SU-DHL-6 (cell line): ENCODE results near the gene LGR6.

Experiments
- H2AFZ ChIP-seq: fragments of 200-600 bp; sonication (generic); 2 replicates; pipeline ENCODE4 v1.6.1; 2014; ENCODE audit warnings: low read depth, mild to moderate bottlenecking, moderate library complexity, mixed read lengths, antibody characterized with exemption, low read length; ENCODE audit not compliant: severe bottlenecking
- H3F3A ChIP-seq: fragments of 200-600 bp; shearing (Covaris generic); 2 replicates; pipeline ENCODE4 v1.6.0; 2016; ENCODE audit warnings: antibody characterized with exemption, mild to moderate bottlenecking; ENCODE audit not compliant: insufficient read depth
- H3K27ac ChIP-seq: fragments of 200-600 bp; sonication (generic); 2 replicates; pipeline ENCODE4 v1.5.1; 2016; ENCODE audit warnings: low read depth, mild to moderate bottlenecking, low read length, moderate library complexity, mixed read lengths
- H3K27me3 ChIP-seq: fragments of 200-600 bp; sonication (generic), shearing (Covaris generic); 2 replicates; pipeline ENCODE4 v1.6.0; 2014; ENCODE audit warnings: mild to moderate bottlenecking, low read length
- H3K36me3 ChIP-seq: fragments of 200-600 bp; sonication (generic); 2 replicates; pipeline ENCODE4 v1.6.1; 2014; ENCODE audit warnings: mild to moderate bottlenecking, low read length, mixed read lengths
- H3K4me2 ChIP-seq: fragments of 300-600, 200-600 bp; shearing (Covaris generic), sonication (generic); 2 replicates; pipeline ENCODE4 v1.6.0; 2014; ENCODE audit warnings: low read length, low read depth, mild to moderate bottlenecking; ENCODE audit not compliant: poor library complexity, severe bottlenecking
- H3K4me3 ChIP-seq: fragments of 200-600 bp; sonication (generic); 2 replicates; pipeline ENCODE4 v1.5.1; 2014; ENCODE audit warnings: antibody characterized with exemption, low read length, mild to moderate bottlenecking, mixed read lengths; ENCODE audit not compliant: insufficient read depth, poor library complexity, severe bottlenecking
- H3K79me2 ChIP-seq: fragments of 200-600 bp; sonication (generic); 2 replicates; pipeline ENCODE4 v1.6.1; 2014; ENCODE audit warnings: mild to moderate bottlenecking, low read length, moderate library complexity; ENCODE audit not compliant: insufficient read depth
- H3K9ac ChIP-seq: fragments of 200-600 bp; sonication (generic); 2 replicates; pipeline ENCODE4 v1.7.0; 2014; ENCODE audit warnings: mild to moderate bottlenecking, low read length
- H3K9me2 ChIP-seq: fragments of 200-600 bp; sonication (generic); replicated peaks from 2 replicates; pipeline ENCODE4 v1.6.1; 2014; ENCODE audit warnings: low read length; ENCODE audit not compliant: insufficient read depth
- H3K9me3 ChIP-seq: fragments of 200-600 bp; sonication (generic); 2 replicates; pipeline ENCODE4 v1.6.1; 2014; ENCODE audit warnings: low read length, mixed read lengths; ENCODE audit not compliant: insufficient read depth
- H4K20me1 ChIP-seq: fragments of 200-600 bp; sonication (generic); 2 replicates; pipeline ENCODE4 v1.6.1; 2014; ENCODE audit warnings: low read depth, mild to moderate bottlenecking, antibody characterized with exemption, low read length, moderate library complexity, mixed read lengths
- CTCF ChIP-seq: fragments of 200-600 bp; sonication (generic); IDR thresholded peaks from one replicate; pipeline ENCODE4 v1.5.1; 2017; ENCODE audit warnings: antibody characterized with exemption, mild to moderate bottlenecking, low read length, moderate library complexity; ENCODE audit not compliant: insufficient read depth, poor library complexity, severe bottlenecking
- EZH2phosphoT487 ChIP-seq: fragments of 200-600 bp; sonication (generic), shearing (Covaris generic); conservative IDR thresholded peaks from 2 replicates; pipeline ENCODE4 v1.6.1; 2018; ENCODE audit warnings: mild to moderate bottlenecking, antibody characterized with exemption, low read length, moderate library complexity, mixed read lengths

The LGR6 gene

GRCh38 chr1:202247837-202248795 lies 54.5 kb downstream of the LGR6 start:
- H3K79me2 ChIP-seq, result no peaks in the 10 kb centered on the region
- no peaks in the 10 kb centered on the region for H3K27me3 ChIP-seq
- no peak overlapping the region for H2AFZ ChIP-seq
- H3K36me3 ChIP-seq, result no peaks in the 10 kb centered on the region
- H3K9me3 ChIP-seq, result no peaks in the 10 kb centered on the region
- H3K4me2 ChIP-seq, result no peak overlapping the region
- H3K9ac ChIP-seq, result no peak overlapping the region
- no peaks in the 10 kb centered on the region for H3K9me2 ChIP-seq
- H3K27ac ChIP-seq, result no peak overlapping the region
- H4K20me1 ChIP-seq, result no peaks in the 10 kb centered on the region
- no peaks in the 10 kb centered on the region for H3F3A ChIP-seq
- no peak for TF ChIP-seq CTCF
- TF ChIP-seq EZH2phosphoT487, result no peak
- no peak overlapping the region for H3K4me3 ChIP-seq

GRCh38 chr1:202248861-202249260 lies 55.3 kb downstream of the LGR6 start:
- H2AFZ ChIP-seq, result no peak overlapping the region
- H3K27me3 ChIP-seq, result no peaks in the 10 kb centered on the region
- H3K36me3 ChIP-seq, result no peaks in the 10 kb centered on the region
- H3K9me2 ChIP-seq, result no peaks in the 10 kb centered on the region
- H3K9me3 ChIP-seq, result no peaks in the 10 kb centered on the region
- no peaks in the 10 kb centered on the region for H3F3A ChIP-seq
- no peak overlapping the region for H3K27ac ChIP-seq
- H3K9ac ChIP-seq, result no peak overlapping the region
- no peak overlapping the region for H3K4me2 ChIP-seq
- TF ChIP-seq CTCF, result no peak
- no peak overlapping the region for H3K4me3 ChIP-seq
- H4K20me1 ChIP-seq, result no peaks in the 10 kb centered on the region
- no peaks in the 10 kb centered on the region for H3K79me2 ChIP-seq

- TF ChIP-seq EZH2phosphoT487 (no peak), CTCF (no peak)
- Histone ChIP-seq H3K9me2 (no peaks in the 10 kb centered on the region), H2AFZ (no peak overlapping the region), H3K27me3 (no peaks in the 10 kb centered on the region), H3K79me2 (no peaks in the 10 kb centered on the region), H3K9ac (no peak overlapping the region), H4K20me1 (no peaks in the 10 kb centered on the region), H3K4me2 (no peak overlapping the region), H3K27ac (no peak overlapping the region), H3F3A (no peaks in the 10 kb centered on the region), H3K9me3 (no peaks in the 10 kb centered on the region), H3K36me3 (no peaks in the 10 kb centered on the region), H3K4me3 (no peak overlapping the region)
These were observed 55.8 kb downstream of the LGR6 start for GRCh38 chr1:202249436-202249835.
